Measurements from ENCODE around the gene PLCL1. TPM values are rescaled to one million over a fixed set of nuclear protein-coding genes. Genes with fewer than 3 reads are reported as not detected.

PLCL1 gene
- polyA plus RNA-seq, 6 donors from 2014 or later: 0.05 to 0.25 (median 0.11) TPM; not detected in 3

DNA sequence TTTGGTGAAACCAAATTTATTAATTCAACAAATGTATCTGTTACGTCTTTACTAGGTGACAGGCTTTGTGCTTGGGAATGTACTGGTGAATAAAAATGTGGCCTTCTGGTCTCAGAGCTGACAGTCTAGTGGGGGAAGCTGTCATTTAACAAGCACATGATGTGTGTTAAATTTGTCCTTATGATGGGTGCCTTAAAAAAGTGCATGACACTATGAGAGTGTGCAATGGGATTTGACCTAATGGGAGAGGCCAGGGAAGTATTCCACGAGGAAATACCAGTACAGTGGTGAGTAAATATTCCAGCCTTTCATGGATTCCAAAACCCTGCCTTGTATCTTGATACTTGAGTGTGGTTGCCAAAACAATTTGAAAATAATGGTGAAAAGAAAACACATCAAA is 308.9 kb downstream of the PLCL1 start:
- H3K27ac Mint-ChIP-seq: no peak overlapping the region
- peaks cover 0 to 4% (median 0%) of the 10 kb centered on the region in 7 donors for H3K9me3 Mint-ChIP-seq
- H3K4me3 Mint-ChIP-seq: no peak overlapping the region
- no peak for DNase-seq
- H3K36me3 Mint-ChIP-seq: no peaks in the 10 kb centered on the region
- H3K4me1 Mint-ChIP-seq: no peaks in the 10 kb centered on the region
- no peak for ATAC-seq (ENCODE audit: low read depth in 2 of 2)
- peaks cover 0 to 4% (median 0%) of the 10 kb centered on the region in 3 donors for H3K27me3 Mint-ChIP-seq

GRCh38 chr2:198114064-198114463 is 309.7 kb downstream of the PLCL1 start:
- Mint-ChIP-seq H3K27ac (no peak overlapping the region), H3K4me1 (no peaks in the 10 kb centered on the region), H3K9me3 (peaks cover 0 to 4% (median 0%) of the 10 kb centered on the region in 7 donors), H3K27me3 (peaks cover 0 to 4% (median 0%) of the 10 kb centered on the region in 3 donors), H3K4me3 (no peak overlapping the region), H3K36me3 (no peaks in the 10 kb centered on the region)
- ATAC-seq (ENCODE audit: low read depth in 2 of 2) (no peak), DNase-seq (no peak)

- Mint-ChIP-seq H3K9me3 (peaks cover 0 to 5% (median 0%) of the 10 kb centered on the region in 7 donors), H3K36me3 (no peaks in the 10 kb centered on the region), H3K27me3 (peaks cover 0 to 4% (median 0%) of the 10 kb centered on the region in 3 donors), H3K4me1 (no peaks in the 10 kb centered on the region), H3K4me3 (no peak overlapping the region), H3K27ac (no peak overlapping the region)
- DNase-seq (no peak), ATAC-seq (ENCODE audit: low read depth in 2 of 2) (no peak)
Observed at GRCh38 chr2:198115201-198115600, 310.8 kb downstream of the PLCL1 start.

DNA sequence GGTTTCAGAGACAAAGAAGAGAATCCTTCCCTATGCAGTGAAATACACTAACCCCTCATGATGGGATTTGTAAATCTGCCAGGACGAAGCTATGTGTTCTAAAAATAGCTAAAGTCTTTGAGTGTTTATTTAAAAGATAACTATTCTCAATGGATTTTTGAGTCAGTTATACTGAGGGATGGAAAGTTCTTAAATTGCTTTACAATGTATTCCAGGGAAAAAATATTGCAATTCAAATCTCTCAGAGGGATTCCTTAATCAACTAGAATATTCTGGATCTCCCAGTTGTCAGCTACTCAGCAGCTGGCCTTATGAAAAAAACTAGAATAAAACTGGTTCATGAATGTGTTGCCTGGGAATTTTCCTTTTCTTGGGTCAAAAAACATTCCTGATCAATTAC is 312.4 kb downstream of the PLCL1 start:
- Mint-ChIP-seq H3K9me3 (peaks cover 0 to 9% (median 2%) of the 10 kb centered on the region in 7 donors), H3K27ac (no peak overlapping the region)

GRCh38 chr2:198117406-198118041 is 313.1 kb downstream of the PLCL1 start:
- no peak for ATAC-seq (ENCODE audit: low read depth in 2 of 2)
- Mint-ChIP-seq H3K27me3 (no peaks in the 10 kb centered on the region), H3K27ac (no peak overlapping the region), H3K4me3 (no peak overlapping the region), H3K36me3 (no peaks in the 10 kb centered on the region), H3K4me1 (no peaks in the 10 kb centered on the region), H3K9me3 (peaks cover 0 to 9% (median 0%) of the 10 kb centered on the region in 7 donors)
- no peak for DNase-seq

More for the DNA sequence above, 312.4 kb downstream of the PLCL1 start:
- Mint-ChIP-seq H3K36me3 (no peaks in the 10 kb centered on the region), H3K27me3 (peaks cover 0 to 4% (median 0%) of the 10 kb centered on the region in 3 donors), H3K4me3 (no peak overlapping the region), H3K4me1 (no peaks in the 10 kb centered on the region)
- ATAC-seq (ENCODE audit: low read depth in 2 of 2) (no peak), DNase-seq (no peak)

GRCh38 chr2:198127627-198128026 is 323.2 kb downstream of the PLCL1 start:
- Mint-ChIP-seq H3K4me1 (no peaks in the 10 kb centered on the region), H3K27ac (no peak overlapping the region), H3K4me3 (no peak overlapping the region), H3K9me3 (peaks cover 0 to 2% (median 0%) of the 10 kb centered on the region in 7 donors), H3K27me3 (peaks cover 4 to 19% (median 11%) of the 10 kb centered on the region in 3 donors), H3K36me3 (no peaks in the 10 kb centered on the region)
- DNase-seq (no peak), ATAC-seq (ENCODE audit: low read depth in 2 of 2) (no peak)

GRCh38 chr2:198129609-198130008 is 325.2 kb downstream of the PLCL1 start:
- Mint-ChIP-seq H3K27me3 (peaks cover 4 to 19% (median 11%) of the 10 kb centered on the region in 3 donors), H3K36me3 (no peaks in the 10 kb centered on the region), H3K4me3 (no peak overlapping the region), H3K4me1 (no peaks in the 10 kb centered on the region), H3K9me3 (peaks cover 0 to 2% (median 0%) of the 10 kb centered on the region in 7 donors), H3K27ac (no peak overlapping the region)
- no peak for DNase-seq
- no peak for ATAC-seq (ENCODE audit: low read depth in 2 of 2)

- Mint-ChIP-seq H3K4me1 (no peaks in the 10 kb centered on the region), H3K27me3 (peaks cover 4 to 19% (median 10%) of the 10 kb centered on the region in 3 donors), H3K4me3 (no peak overlapping the region), H3K36me3 (no peaks in the 10 kb centered on the region), H3K9me3 (peaks cover 0 to 3% (median 0%) of the 10 kb centered on the region in 7 donors), H3K27ac (no peak overlapping the region)
- ATAC-seq (ENCODE audit: low read depth in 2 of 2) (no peak), DNase-seq (no peak)
Observed at GRCh38 chr2:198134293-198134955, 330.0 kb downstream of the PLCL1 start.

DNA sequence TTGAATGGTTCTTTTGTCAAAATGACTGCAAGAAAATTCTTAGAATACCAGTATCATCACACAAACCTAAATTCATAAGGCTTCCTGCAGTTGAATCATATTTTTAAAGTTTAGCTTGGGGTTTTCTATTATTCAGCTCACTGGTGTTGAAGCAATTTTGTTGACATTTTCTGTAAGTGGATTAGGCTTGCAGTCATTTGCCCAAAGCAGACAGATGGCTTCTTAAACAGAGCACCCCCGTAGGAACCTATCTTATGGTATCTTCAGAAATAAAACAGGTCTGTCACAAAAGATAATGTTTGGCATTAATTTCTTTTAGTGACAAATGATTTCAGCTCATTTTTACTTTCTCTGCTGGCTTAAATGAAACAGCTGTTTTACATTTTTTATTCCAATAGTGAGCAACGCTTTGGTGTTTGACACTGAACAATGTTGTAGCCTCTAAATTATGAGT is 331.1 kb downstream of the PLCL1 start:
- ATAC-seq (ENCODE audit: low read depth in 2 of 2): no peak
- Mint-ChIP-seq H3K36me3 (no peaks in the 10 kb centered on the region), H3K4me1 (no peaks in the 10 kb centered on the region)

GRCh38 chr2:198136142-198136541 is 331.7 kb downstream of the PLCL1 start:
- no peak overlapping the region for H3K27ac Mint-ChIP-seq
- H3K4me3 Mint-ChIP-seq: no peak overlapping the region
- no peaks in the 10 kb centered on the region for H3K36me3 Mint-ChIP-seq
- peaks cover 3 to 8% (median 4%) of the 10 kb centered on the region in 3 donors for H3K27me3 Mint-ChIP-seq
- DNase-seq (no peak), ATAC-seq (ENCODE audit: low read depth in 2 of 2) (no peak)
- H3K4me1 Mint-ChIP-seq: no peaks in the 10 kb centered on the region
- peaks cover 0 to 2% (median 0%) of the 10 kb centered on the region in 7 donors for H3K9me3 Mint-ChIP-seq

More for the DNA sequence above, 331.1 kb downstream of the PLCL1 start:
- H3K9me3 Mint-ChIP-seq: peaks cover 0 to 2% (median 0%) of the 10 kb centered on the region in 7 donors
- no peak for DNase-seq
- H3K27me3 Mint-ChIP-seq: peaks cover 4 to 14% (median 6%) of the 10 kb centered on the region in 3 donors
- H3K27ac Mint-ChIP-seq: no peak overlapping the region
- H3K4me3 Mint-ChIP-seq: no peak overlapping the region

DNA sequence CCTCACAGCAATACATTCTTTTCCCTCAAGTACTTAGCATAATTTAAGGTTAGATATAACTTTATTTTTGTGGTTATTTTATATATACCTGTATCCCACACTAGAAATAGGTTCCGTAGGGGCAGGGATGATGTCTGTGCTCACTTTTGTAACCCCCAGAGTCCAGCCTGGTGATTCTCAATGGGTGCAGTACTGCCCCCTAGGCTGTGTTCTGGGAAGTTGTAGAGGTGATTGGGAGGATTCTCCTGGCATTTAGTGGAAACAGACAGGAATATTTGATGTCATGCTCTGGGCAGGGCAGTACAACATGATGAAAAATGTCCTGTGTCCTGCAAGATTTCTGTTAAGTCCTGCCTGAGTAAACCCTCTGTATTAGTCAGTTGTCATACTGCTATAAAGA is 333.3 kb downstream of the PLCL1 start:
- peaks cover 0 to 2% (median 0%) of the 10 kb centered on the region in 7 donors for H3K9me3 Mint-ChIP-seq
- no peak overlapping the region for H3K27ac Mint-ChIP-seq
- no peaks in the 10 kb centered on the region for H3K4me1 Mint-ChIP-seq
- ATAC-seq (ENCODE audit: low read depth in 2 of 2) (no peak), DNase-seq (no peak)
- H3K27me3 Mint-ChIP-seq: peaks cover 0 to 4% (median 0%) of the 10 kb centered on the region in 3 donors
- H3K36me3 Mint-ChIP-seq: no peaks in the 10 kb centered on the region
- H3K4me3 Mint-ChIP-seq: no peak overlapping the region

DNA sequence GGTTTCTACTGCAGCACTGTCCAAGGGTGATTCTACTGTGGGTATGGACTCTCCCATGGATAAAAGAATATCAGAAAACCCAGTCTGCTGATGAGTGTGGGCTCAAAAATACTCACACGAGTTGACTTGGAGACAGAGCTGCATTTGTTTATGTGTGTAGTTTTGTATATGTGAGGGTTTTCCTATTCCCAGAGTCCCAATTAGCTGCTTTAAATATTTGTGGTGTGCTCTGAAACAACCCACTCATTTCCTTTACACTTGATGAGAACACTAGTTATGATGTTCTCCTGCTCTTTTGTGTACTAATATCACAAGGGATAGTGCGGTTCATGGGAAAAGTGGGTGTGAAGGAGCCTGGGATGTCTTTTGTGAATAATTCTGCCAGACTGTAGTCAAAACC is 337.3 kb downstream of the PLCL1 start:
- ATAC-seq (ENCODE audit: low read depth in 2 of 2) (no peak), DNase-seq (no peak)
- no peaks in the 10 kb centered on the region for H3K36me3 Mint-ChIP-seq
- H3K27me3 Mint-ChIP-seq: peaks cover 8 to 10% (median 9%) of the 10 kb centered on the region in 3 donors
- no peak overlapping the region for H3K4me3 Mint-ChIP-seq
- H3K4me1 Mint-ChIP-seq: no peaks in the 10 kb centered on the region
- H3K27ac Mint-ChIP-seq: no peak overlapping the region
- peaks cover 0 to 4% (median 0%) of the 10 kb centered on the region in 7 donors for H3K9me3 Mint-ChIP-seq

DNA sequence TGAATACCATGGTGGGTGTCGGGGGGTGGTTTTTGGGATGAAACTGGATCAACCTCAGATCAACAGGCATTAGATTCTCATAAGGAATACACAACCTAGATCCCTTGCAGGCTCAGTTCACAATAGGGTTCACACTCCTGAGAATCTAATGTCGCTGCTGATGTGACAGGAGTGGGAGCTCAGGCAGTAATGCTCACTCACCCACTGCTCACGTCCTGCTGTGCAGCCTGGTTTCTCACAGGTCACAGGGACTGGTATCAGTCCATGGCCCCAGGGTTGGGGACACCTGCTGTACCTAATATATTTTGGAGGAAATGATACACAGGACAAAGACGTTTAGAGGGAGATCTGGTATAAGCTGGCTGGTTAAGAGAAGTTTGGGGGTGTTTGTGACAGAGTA is 338.8 kb downstream of the PLCL1 start:
- Mint-ChIP-seq H3K27me3 (peaks cover 8 to 11% (median 9%) of the 10 kb centered on the region in 3 donors), H3K27ac (no peak overlapping the region), H3K9me3 (peaks cover 0 to 4% (median 0%) of the 10 kb centered on the region in 7 donors), H3K36me3 (no peaks in the 10 kb centered on the region), H3K4me3 (peak overlapping the region in 1 of 8 donors; percentile 30), H3K4me1 (no peaks in the 10 kb centered on the region)
- ATAC-seq (ENCODE audit: low read depth in 2 of 2) (no peak), DNase-seq (no peak)

DNA sequence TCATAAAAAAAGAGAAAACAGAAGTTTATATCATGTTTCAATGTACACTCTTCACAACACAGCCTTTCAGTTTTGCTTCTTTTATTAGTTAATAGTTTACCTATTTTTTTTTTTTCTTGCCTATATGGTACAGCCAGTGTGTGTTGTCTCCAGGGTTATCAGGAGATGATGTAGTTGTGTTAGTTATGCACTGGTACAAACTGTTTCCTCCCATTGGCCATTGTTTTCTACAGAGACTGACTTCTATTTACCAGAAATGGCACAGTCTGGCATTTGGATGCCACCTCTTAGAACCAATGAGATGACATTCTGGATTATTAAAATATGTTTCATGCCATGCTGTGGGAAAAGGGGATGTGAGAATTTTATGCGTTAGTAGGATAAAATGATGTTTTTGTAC is 339.4 kb downstream of the PLCL1 start:
- Mint-ChIP-seq H3K9me3 (peaks cover 0 to 4% (median 0%) of the 10 kb centered on the region in 7 donors), H3K4me3 (no peak overlapping the region), H3K36me3 (no peaks in the 10 kb centered on the region), H3K4me1 (no peaks in the 10 kb centered on the region), H3K27ac (no peak overlapping the region), H3K27me3 (peaks cover 8 to 11% (median 9%) of the 10 kb centered on the region in 3 donors)
- DNase-seq (no peak), ATAC-seq (ENCODE audit: low read depth in 2 of 2) (no peak)
